GM21528 (cell line): ENCODE results near the gene ERP29.
"Not testable (repeated sequence)": the region's sequence is repeated elsewhere in the genome, so short reads cannot be mapped to it uniquely, and the experiment has no call there.

ENCODE experiments used
- ATAC-seq: cut with Tn5 transposase; IDR thresholded peaks from one replicate; pipeline ENCODE4 v1.9.1; 2021; ENCODE audit warnings: mild to moderate bottlenecking, moderate library complexity; ENCODE audit not compliant: unreplicated experiment, low FRiP score

The ERP29 gene

GRCh38 chr12:112012775-112013600 is at the start of gene ERP29, which contains the start of gene TMEM116:
Gene ERP29 (plus strand): TSS chr12:112013426. CDS start chr12:112013466, 40 bp downstream.
Gene TMEM116 (minus strand): TSS chr12:112013165. CDS start chr12:112005270, 7,895 bp downstream.
- peak; percentile 75 for ATAC-seq

DNA sequence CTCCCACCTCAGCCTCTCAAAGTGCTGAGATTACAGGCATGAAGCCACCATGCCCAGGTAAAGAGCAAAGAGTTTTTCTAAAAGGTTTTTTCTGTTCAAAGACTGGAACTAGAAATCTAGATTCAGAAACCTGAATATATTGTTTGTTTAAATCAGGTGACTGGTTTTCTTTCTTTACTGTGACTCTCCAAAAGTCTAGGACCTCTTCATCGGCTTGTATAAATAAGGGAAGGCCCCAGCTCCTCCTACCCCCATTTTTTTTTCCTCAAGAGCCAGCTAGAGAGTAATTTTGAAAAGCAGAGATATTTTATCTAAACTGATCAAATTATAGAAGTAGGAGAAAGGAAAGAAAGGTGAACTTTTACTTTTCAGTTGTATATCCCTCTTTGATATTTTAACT is 48.3 kb upstream of the ERP29 start:
- ATAC-seq, result no peak

GRCh38 chr12:111971800-111972199 is 41.4 kb upstream of the ERP29 start:
- no peak for ATAC-seq

GRCh38 chr12:111975161-111975931 is 37.9 kb upstream of the ERP29 start:
- ATAC-seq, result no peak

- ATAC-seq, result no peak
Observed at GRCh38 chr12:111976291-111976690, 36.9 kb upstream of the ERP29 start.

DNA sequence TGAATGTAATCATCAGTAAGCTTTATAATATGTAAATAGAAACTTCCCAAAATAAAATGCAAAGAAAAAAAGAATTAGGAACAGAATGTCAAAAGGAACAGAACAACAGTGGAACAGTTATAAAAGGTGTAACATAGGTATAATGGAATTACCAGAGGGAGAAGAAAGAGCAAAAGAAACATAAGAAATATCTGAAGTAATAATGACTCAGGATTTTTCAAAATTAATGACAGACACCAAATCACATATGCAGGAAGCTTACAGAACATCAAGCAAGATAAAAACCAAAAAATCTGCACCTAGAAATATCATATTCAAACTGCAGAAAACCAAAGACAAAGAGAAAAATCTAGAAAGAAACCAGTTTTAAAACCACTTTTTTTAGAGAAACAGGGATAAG is 36.4 kb upstream of the ERP29 start:
- ATAC-seq, result no peak

- no peak for ATAC-seq
Observed at GRCh38 chr12:111978545-111978944, 34.7 kb upstream of the ERP29 start.

DNA sequence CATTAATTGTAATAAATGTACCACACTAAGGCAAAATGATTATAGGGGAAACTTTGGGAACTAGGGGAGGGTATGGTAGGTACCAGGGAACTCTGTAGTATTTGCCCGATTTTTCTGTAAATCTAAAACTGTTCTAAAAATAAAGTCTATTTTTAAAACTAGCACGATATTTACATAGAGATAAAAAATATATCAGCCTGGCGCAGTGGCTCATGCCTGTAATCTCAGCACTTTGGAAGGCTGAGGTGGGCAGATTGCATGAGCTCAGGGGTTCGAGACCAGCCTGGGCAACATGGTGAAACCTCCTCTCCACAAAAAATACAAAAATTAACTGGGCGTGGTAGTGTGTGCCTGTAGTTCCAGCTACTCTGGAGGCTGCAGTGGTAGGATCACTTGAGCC is 32.6 kb upstream of the ERP29 start:
- no peak for ATAC-seq

DNA sequence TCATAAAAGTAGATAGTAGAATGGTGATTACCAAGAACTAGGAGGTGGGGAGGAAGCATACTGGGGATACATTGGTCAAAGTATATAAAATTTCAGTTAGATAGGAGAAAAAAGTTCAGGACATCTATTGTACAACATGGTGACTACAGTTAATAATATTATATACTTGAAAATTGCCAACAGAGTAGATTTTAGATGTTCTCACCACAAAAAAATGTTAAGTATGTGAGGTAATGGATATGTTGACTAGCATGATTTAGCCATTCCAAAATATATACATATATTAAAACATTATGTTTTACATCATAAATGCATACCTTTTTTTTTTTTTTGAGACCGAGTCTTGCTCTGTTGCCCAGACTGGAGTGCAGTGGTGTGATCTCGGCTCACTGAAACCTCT is 31.2 kb upstream of the ERP29 start:
- no peak for ATAC-seq

DNA sequence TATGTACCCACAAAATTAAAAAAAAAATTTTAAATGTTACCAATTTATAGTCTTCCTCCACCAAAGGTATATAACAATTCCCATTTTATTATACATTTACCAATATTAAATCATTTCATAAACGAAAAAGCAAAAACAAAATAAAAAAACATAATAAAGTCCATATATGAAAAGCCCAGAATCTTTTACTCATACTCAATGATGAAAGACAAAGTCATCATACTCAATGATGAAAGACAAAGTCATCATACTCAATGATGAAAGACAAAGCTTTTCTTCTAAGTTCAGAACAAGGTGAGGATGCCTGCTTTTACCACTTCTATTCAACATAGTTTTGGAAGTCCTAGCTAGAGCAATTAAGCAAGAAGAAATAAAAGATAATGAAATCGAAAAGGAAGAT is 28.4 kb upstream of the ERP29 start:
- ATAC-seq, result no peak

DNA sequence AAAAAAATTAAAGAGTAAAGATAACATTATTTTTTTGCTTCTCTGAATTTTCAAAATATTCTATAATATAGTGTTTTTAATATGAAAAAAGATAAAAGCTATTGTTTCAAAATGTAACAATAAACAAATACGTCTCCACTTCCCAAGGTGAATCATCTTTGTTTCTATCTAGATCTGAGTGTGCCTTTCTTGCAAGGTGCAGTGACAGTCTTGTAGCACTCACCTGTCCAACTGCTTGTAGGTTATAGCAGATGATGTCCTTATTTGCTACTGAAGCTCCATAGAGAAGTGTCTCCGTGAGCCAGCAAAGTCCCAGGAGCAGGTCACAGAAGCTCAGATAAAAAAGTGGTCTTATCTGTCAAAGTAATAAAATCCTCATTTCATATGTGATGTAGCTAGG is 21.7 kb upstream of the ERP29 start:
- no peak for ATAC-seq

DNA sequence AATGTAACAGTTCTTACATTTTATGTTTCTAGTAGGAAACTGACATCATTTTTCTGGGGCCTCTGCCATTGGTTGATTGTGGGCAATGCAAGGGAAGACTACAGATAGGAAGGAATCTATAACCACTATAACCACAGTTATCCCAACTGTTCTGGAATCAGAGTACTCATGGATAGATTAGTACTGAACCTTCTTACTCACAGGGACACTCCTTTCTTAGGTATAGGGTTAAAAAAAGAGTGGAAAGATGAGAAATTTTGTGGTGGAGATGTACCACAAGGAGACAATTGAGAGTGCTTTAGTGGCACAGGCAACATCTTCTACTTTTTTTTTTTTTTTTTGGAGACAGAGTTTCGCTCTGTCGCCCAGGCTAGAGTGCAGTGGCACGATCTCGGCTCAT is 21.3 kb upstream of the ERP29 start:
- ATAC-seq, result no peak

DNA sequence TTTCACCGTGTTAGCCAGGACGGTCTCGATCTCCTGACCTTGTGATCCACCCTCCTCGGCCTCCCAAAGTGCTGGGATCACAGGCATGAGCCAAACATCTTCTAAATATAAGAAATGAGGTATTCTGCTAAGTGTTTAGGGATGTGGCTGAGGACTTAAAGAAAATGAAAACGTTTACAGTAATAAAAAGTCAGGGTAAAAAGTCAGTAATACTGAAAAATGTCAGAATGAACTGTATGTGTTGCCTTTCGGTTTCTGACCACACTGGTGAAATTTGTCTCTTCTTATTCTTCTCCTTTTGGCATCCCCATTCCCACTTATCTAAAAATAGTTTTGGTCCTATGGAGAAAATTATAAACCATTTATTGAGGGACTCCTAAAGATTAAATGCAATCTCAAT is 20.8 kb upstream of the ERP29 start:
- no peak for ATAC-seq

GRCh38 chr12:111993292-111994150 is 19.7 kb upstream of the ERP29 start:
- ATAC-seq, result peak; percentile 49

- peak; percentile 13 for ATAC-seq
Observed at GRCh38 chr12:111994211-111995111, 18.8 kb upstream of the ERP29 start.

GRCh38 chr12:111995782-111996480 is 17.3 kb upstream of the ERP29 start:
- no peak for ATAC-seq

DNA sequence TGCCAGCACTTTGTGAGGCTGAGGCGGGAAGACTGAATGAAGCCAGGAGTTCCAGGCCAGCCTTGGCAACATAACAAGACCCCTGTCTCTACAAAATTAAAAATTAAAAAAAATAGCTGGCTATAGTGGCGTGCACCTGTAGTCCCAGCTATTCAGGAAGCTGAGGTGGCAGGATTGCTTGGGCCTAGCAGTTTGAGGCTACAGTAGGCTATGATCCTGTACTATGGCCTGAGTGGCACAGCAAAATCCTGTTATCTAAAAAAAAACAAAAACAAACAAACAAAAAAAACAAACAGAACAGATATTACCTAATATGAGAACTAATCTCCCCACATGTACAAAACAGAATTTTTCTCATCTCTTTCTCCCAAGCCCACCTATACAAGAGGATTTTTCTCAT is 15.9 kb upstream of the ERP29 start:
- no peak for ATAC-seq

- ATAC-seq, result no peak
Observed at GRCh38 chr12:111998015-111998414, 15.2 kb upstream of the ERP29 start.

DNA sequence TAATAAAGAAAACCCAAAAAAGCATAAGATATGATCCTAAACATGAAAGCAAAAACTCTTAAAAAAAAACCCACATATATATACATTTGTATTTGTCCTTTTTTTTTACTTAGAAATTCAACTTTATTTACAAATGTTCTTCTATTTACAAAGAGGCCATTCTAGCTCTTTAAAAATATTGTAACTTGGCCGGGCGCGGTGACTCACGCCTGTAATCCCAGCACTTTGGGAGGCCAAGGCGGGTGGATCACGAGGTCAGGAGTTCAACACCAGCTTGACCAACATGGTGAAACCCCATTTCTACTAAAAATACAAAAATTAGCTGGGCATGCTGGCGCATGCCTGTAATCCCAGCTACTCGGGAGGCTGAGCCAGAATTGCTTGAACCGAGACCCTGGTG is 14.1 kb upstream of the ERP29 start:
- not testable (repeated sequence) for ATAC-seq
